ENCODE results near the gene KCNK5. TPM values are rescaled to one million over a fixed set of nuclear protein-coding genes. Genes with fewer than 3 reads are reported as not detected.

KCNK5 gene
- total and polyA plus RNA-seq, 2 of the 8 experiments (the other 6 are each of a cell fraction or from before 2014, with no cell fraction given): 20.9 to 44.3 TPM

GRCh38 chr6:39190545-39191235 lies 38.6 kb downstream of the KCNK5 start (continued):
- TF ChIP-seq CHD7 (IDR thresholded peaks at IDR 0.05; ENCODE audit: insufficient replicate concordance, low read length) (no peak), ASH2L (IDR thresholded peaks at IDR 0.05; ENCODE audit: low read length) (no peak), YY1 (IDR thresholded peaks at IDR 0.05; ENCODE audit: low read depth, low read length) (no peak), CTCF (IDR thresholded peaks at IDR 0.05; ENCODE audit: control extremely low read depth in 1 of 3, insufficient read depth in 1 of 3, low read depth in 1 of 3, low read length in 3 of 3) (no peak), ATF2 (IDR thresholded peaks at IDR 0.05; ENCODE audit: low read length) (no peak), TCF12 (IDR thresholded peaks at IDR 0.05; ENCODE audit: low read depth, low read length) (no peak)
